ENCODE measurements around the gene ATP5F1B.
A peak's percentile ranks its signal among the peaks of the same experiment; 100 is the strongest.
"Not testable (repeated sequence)": the region's sequence is repeated elsewhere in the genome, so short reads cannot be mapped to it uniquely, and the experiment has no call there.

The ATP5F1B gene

DNA sequence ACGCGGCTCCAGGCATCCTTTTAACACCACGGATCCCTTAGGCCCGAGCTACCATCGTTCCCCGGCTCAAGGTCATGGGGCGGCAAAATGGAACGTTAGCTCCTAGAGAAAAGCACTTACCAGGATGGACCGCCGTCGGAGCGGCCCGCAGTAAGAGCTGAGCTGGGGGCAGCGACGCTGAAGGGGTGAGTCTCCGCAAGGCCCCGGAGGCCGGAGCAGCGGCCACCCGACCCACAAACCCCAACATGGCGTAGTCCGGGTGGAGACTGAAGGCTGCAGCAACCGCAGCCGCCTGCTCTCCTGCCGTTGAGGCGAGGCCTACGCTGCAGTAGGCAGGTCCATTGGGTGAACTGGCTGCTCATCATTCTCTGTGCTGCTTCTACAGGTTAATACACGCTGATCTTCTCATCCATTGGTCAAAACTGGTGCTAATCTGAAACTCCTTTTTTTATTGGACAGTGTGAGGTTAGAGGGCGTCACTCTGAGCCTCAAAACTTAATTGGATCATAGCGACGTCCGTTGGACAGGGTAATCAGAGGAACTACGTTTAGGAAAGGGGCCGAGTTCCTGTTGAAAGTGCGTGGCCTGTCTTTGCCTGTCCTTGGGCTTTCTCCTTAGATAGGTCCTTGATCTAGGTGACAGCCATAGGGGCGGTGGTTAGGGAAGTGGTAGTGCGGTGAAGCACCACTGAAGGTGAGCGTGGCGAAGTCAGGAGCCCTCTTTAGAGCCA, at the start of gene ATP5F1B:
TSS of gene ATP5F1B (minus strand) at position 268 of the 730 bp plus-strand sequence. CDS start at position 247, 21 bp downstream.
- peak; percentile 72 for DNase-seq (ENCODE audit: low read depth)

- DNase-seq (ENCODE audit: low read depth), result no peak
Measured at GRCh38 chr12:56694161-56694560, 48.4 kb upstream of the ATP5F1B start.

DNA sequence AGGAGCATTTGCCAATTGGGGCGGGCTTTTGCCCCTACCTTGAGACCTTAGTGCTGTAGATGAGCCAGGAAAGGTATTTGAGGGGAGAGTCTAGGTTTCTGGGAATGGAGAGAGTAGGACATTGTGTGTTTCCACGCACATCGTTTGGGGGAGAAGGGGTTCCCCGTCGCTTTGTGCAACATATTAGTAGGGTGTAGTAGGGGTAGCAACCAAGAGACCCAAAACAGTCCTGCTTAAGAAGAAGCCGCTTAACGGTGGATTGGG, 43.0 kb upstream of the ATP5F1B start:
- DNase-seq (ENCODE audit: low read depth), result no peak

GRCh38 chr12:56688129-56688845, 42.5 kb upstream of the ATP5F1B start, which contains the start of gene PTGES3:
PTGES3 (minus strand) TSS chr12:56688284; CDS start chr12:56687999, 285 bp downstream.
- DNase-seq (ENCODE audit: low read depth), result peak; percentile 91

DNA sequence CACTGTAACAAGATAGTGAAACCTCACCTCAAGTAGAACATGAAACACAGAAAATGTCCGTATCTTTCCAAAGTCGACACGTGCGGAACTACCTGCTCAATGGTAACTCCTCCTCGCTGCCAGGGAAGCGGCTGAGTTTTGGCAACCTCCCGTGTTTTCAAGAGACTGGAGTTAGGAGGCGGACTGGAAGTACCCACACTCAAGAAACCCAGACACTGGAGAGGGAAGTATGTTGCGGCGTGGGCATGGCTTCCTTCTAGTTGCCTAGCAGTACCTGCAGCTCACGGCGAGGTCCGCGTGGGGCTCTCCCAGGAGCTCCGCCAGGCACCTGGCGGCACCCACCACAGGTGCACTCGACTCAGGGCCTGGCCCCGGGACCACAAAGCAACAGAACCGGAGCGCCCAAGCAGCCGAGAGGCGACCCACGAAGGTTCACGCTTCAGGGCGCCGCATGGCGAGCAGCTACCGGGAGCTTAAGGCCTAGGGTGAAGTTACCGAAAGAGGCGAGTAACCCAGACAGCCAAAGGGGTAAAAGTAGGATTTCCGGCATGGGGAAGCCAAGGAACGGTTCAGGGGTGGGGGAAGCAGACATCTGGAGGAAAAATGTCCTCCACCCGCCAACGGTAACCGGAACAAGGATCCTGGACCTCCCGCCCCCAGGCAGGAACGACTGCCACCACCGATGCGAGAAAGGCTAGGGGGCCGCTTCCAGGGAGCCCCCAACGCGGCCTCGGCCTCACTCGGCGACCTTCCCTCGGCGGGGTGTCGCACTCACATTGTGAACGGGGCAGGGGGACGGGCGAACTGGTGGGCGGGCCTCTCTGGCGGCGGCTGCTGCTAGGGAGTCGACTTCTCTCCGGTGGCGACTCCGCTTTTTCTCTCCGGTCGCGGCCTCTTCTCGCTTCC, 41.7 kb upstream of the ATP5F1B start:
- DNase-seq (ENCODE audit: low read depth), result peak; percentile 20

DNA sequence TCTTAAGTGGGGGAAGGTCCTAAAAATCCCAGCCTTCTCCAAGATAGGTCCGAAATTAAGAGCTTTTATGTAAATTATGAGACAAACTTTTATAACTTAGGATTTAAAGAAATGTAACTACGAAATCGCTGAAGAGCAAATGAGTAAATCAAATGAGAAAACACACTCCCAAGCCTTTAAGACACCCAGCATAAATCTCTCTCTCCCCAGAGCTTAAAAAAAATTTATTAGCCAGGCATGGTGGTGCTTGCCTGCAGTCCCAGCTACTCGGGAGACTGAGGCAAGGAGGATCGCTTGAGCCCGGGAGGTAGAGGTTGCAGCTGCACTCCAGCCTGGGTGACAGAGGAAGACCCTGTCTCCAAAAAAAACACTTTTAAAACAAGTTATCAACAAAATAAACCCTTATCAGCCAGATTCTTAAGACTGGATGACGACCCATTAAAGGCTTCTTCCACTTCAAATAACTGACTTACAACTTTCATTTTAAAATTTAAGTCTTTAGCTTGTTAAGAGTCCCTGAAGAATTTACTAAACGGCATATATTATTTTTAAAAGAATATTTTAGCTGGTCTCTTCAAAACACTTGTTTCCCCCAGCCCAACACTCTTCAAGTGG, 39.1 kb upstream of the ATP5F1B start:
- DNase-seq (ENCODE audit: low read depth), result no peak

DNA sequence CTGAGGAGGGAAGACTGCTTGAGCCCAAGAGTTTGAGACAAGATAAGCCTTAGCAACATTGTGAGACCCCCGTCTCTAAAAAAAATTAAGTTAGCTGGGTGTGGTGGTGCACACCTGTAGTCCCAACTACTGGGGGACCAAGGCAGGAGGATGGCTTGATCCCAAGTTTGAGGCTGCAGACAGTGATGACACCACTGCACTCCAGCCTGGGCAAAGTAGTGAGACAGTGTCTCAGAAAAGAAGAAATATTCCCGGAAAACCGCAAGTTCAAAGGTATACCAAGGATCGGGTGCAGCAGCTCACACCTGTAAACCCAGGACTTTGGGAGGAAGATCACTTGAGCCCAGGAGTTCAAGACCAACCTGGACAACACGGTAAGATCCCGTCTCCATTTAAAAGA, 36.5 kb upstream of the ATP5F1B start:
- no peak for DNase-seq (ENCODE audit: low read depth)

DNA sequence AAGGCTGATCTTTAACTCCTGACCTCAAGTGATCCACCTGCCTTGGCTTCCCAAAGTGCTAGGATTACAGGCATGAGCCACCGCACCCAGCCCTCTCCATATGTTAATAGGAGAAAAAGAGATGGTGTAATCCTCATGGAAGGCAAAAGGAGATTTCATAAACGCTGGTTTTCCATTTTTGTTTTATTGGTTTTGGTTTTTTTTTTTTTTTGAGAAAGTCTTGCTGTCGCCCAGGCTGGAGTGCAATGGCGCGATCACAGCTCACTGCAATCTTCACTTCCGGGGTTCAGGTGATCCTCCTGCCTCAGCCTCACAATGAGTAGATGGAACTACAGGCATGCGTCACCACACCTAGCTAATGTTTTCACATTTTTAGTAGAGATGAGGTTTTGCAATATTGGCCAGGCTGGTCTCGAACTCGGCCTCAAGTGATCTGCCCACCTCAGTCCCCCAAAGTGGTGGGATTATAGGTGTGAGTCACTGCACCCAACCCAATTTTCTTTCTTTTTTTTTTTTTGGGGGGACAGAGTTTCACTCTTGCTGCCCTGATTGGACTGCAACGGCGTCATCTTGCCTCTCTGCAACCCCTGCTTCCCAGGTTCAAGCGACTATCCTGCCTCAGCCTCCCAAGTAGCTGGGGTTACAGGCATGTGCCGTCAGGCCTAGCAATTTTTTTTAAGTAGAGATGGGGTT, 34.2 kb upstream of the ATP5F1B start:
- DNase-seq (ENCODE audit: low read depth), result no peak

DNA sequence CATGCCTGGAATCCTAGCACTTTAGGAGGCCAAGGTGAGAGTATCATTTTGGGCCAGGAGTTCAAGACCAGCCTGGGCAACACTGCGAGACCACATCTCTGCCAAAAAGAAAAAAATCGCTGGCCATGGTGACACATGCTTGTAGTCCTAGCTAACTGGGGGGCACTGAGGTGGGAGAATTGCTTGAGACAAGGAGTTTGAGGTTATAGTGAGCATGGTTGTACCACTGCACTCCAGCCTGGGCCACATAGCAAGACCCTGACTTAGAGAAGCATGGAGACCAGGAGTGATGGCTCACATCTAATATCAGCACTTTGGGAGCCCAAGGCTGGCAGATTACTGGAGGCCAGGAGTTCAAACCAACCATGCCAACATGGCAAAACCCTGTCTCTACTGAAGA, 33.1 kb upstream of the ATP5F1B start:
- DNase-seq (ENCODE audit: low read depth), result no peak

GRCh38 chr12:56677680-56678079, 31.9 kb upstream of the ATP5F1B start:
- no peak for DNase-seq (ENCODE audit: low read depth)

DNA sequence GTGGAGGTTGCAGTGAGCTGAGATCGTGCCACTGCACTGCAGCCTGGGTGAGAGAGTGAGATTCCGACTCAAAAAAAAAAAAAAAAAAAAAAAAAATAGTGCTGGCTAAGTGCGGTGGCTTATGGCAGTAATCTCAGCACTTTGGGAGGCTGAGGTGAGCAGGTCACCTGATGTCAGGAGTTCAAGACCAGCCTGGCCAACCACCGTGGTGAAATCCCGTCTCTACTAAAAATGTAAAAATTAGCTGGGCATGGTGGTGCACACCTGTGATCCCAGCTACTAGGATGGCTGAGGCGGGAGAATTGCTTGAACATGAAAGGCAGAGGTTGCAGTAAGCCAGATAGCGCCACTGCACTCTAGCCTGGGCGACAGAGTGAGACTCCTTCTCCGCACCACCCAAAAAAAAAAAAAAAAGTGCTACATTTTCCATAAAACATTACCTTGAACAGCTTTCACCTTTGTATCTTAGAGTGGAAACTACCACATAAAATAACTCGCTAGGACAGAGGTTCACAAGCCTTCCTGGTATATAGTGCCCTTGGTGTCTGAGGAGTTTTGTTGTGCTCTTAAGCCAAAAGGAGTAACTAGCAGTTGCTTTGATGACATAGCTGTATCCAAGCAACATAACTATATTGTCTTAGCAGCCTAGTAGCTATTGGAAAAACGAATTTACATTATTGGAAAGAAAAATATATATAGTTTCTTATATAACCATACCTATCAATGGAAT, 31.2 kb upstream of the ATP5F1B start:
- DNase-seq (ENCODE audit: low read depth), result no peak

DNA sequence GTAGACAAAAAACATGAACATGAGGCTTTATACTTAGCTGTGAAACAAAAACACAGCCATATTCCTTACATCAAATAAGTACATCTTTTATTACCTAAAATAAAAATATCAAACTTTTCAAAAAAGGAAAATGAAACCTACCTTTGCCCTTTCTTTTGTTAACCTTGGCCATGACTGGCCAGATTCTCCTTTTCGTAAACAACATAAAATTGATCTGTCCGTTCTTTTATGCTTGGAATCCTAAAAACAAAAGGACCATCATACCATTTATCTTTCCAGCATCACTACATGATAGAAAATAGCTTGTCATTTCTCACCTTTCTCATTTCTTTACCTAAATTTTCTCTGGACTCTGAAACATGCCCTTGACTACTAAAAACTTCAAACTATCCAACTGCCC, 25.8 kb upstream of the ATP5F1B start:
- DNase-seq (ENCODE audit: low read depth), result no peak

- DNase-seq (ENCODE audit: low read depth), result no peak
Measured at GRCh38 chr12:56670836-56671235, 25.1 kb upstream of the ATP5F1B start.

- DNase-seq (ENCODE audit: low read depth), result no peak
Measured at GRCh38 chr12:56668197-56668457, 22.3 kb upstream of the ATP5F1B start.

GRCh38 chr12:56661979-56662638, 16.3 kb upstream of the ATP5F1B start:
- DNase-seq (ENCODE audit: low read depth), result no peak

- no peak for DNase-seq (ENCODE audit: low read depth)
Measured at GRCh38 chr12:56661560-56661959, 15.8 kb upstream of the ATP5F1B start.

DNA sequence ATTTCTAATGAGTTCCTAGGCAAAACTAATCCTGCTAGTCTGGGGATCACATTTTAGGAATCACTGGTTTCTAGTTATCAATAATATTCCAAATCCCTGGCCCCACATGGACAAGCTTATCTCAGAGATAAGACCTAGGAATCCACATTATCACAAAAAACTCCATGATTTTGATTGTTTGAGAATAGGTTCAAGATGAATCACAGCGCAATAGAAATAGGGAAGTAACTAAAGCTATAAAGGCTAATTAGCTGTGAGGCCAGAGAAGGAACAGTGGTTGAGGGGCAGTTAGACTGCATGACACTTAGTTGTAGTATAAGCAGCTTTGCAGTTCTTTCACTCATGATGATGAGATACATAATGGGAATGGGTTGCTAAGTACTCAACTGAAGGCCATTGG, 13.1 kb upstream of the ATP5F1B start:
- DNase-seq (ENCODE audit: low read depth), result no peak

- DNase-seq (ENCODE audit: low read depth), result no peak
Measured at GRCh38 chr12:56657416-56658379, 11.9 kb upstream of the ATP5F1B start.

DNA sequence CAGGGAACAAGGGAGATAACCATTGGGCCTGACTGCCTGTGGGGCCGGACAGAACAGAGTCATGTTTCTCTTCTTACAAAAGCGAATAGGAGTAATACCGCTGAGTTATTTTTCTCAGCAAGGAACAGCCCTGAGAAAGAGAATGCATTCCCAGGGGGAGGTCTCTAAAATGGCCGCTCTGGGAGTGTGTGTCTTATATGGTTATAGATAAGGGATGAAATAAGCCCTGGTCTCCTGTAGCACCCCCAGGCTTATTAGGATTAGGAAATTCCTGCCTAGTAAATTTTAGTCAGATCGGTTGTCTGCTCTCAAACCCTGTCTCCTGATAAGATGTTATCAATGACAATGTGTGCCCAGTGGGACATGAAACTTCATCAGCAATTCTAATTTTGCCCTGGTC, 8.0 kb upstream of the ATP5F1B start:
- DNase-seq (ENCODE audit: low read depth), result not testable (repeated sequence)

Data from stimulated activated CD8-positive, alpha-beta memory T cell treated with anti-CD3 and anti-CD28 coated beads, Interleukin-7, amount 100 ng/mL, for 24 hours (primary cell).